HUES48 (cell line): ENCODE measurements around the gene CNTN4.

ENCODE experiments used
- H3K27ac ChIP-seq: one replicate; pipeline ENCODE4 v1.7.0; 2013; ENCODE audit warnings: low read depth, low read length, inconsistent platforms
- H3K27me3 ChIP-seq: 2 replicates; pipeline ENCODE4 v1.6.1; 2013; ENCODE audit warnings: mild to moderate bottlenecking, low read length; ENCODE audit not compliant: control insufficient read depth, insufficient read depth
- H3K36me3 ChIP-seq: 2 replicates; pipeline ENCODE4 v1.6.1; 2013; ENCODE audit warnings: low read length; ENCODE audit not compliant: control insufficient read depth, insufficient read depth
- H3K4me1 ChIP-seq: 2 replicates; pipeline ENCODE4 v1.6.1; 2013; ENCODE audit warnings: mild to moderate bottlenecking, low read length; ENCODE audit not compliant: control insufficient read depth, insufficient read depth
- H3K4me3 ChIP-seq: 2 replicates; pipeline ENCODE4 v1.5.1; 2013; ENCODE audit warnings: mild to moderate bottlenecking, low read depth, low read length
- H3K9ac ChIP-seq: 2 replicates; pipeline ENCODE4 v1.6.1; 2013; ENCODE audit warnings: mild to moderate bottlenecking, low read depth, low read length, moderate library complexity
- H3K9me3 ChIP-seq: 2 replicates; pipeline ENCODE4 v1.6.1; 2013; ENCODE audit warnings: low read length; ENCODE audit not compliant: control insufficient read depth, insufficient read depth

The CNTN4 gene

GRCh38 chr3:2948882-2949281 is 850.2 kb downstream of the CNTN4 start:
- no peak overlapping the region for H3K9ac ChIP-seq
- no peaks in the 10 kb centered on the region for H3K9me3 ChIP-seq
- H3K4me3 ChIP-seq, result no peak overlapping the region
- H3K36me3 ChIP-seq, result no peaks in the 10 kb centered on the region
- H3K4me1 ChIP-seq, result no peaks in the 10 kb centered on the region
- no peaks in the 10 kb centered on the region for H3K27me3 ChIP-seq
- H3K27ac ChIP-seq, result no peak overlapping the region

DNA sequence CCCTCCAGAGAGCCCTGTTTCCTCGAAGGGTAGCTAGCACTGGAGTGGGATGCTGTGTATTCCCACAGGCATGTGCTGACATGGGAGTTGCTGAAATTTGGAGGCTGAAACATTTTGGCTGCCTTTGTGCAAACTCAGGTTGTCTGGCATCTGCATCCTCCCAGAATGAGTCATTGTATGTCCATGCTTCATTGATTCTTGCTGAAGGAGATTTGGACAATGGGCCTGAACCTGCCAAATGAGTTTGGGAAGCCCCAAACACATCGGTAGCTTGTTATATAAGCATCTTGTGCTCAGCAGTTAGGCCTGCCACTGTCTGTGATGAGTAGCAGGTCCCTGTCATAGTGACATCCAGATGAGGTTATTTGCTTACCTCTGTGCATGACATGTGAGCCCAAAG is 851.5 kb downstream of the CNTN4 start:
- H3K27ac ChIP-seq, result no peak overlapping the region
- no peak overlapping the region for H3K4me3 ChIP-seq
- no peak overlapping the region for H3K9ac ChIP-seq
- H3K9me3 ChIP-seq, result no peaks in the 10 kb centered on the region
- no peaks in the 10 kb centered on the region for H3K36me3 ChIP-seq
- H3K27me3 ChIP-seq, result no peaks in the 10 kb centered on the region
- H3K4me1 ChIP-seq, result no peaks in the 10 kb centered on the region

DNA sequence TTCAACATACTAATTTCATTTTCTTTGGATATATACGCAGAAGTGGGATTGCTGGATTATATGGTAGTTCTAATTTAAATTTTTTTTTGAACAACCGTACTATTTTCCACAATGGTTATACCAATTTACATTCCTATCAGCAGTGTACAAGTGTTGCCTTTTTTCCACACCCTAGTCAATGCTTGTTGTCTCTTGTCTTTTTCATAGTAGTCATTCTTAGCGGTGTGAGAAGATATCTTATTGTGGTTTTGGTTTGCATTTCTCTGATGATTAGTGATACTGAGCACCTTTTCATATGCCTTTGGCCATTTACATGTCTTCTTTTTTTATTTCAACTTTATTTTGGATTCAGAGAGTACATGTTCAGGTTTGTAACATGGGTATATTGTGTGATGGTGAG is 858.4 kb downstream of the CNTN4 start:
- H3K4me1 ChIP-seq, result peaks cover 8% of the 10 kb centered on the region
- H3K27ac ChIP-seq, result no peak overlapping the region
- H3K9ac ChIP-seq, result no peak overlapping the region
- no peaks in the 10 kb centered on the region for H3K9me3 ChIP-seq
- no peaks in the 10 kb centered on the region for H3K27me3 ChIP-seq
- no peaks in the 10 kb centered on the region for H3K36me3 ChIP-seq
- no peak overlapping the region for H3K4me3 ChIP-seq

- Histone ChIP-seq H3K36me3 (no peaks in the 10 kb centered on the region), H3K9me3 (no peaks in the 10 kb centered on the region), H3K27ac (no peak overlapping the region), H3K4me3 (no peak overlapping the region), H3K27me3 (no peaks in the 10 kb centered on the region), H3K4me1 (peaks cover 18% of the 10 kb centered on the region), H3K9ac (no peak overlapping the region)
These were observed 859.9 kb downstream of the CNTN4 start for GRCh38 chr3:2958551-2958950.

- Histone ChIP-seq H3K36me3 (no peaks in the 10 kb centered on the region), H3K9me3 (no peaks in the 10 kb centered on the region), H3K27ac (no peak overlapping the region), H3K27me3 (no peaks in the 10 kb centered on the region), H3K4me3 (no peak overlapping the region), H3K9ac (no peak overlapping the region), H3K4me1 (peaks cover 18% of the 10 kb centered on the region)
These were observed 862.9 kb downstream of the CNTN4 start for GRCh38 chr3:2961576-2961975.

GRCh38 chr3:2967871-2968270 is 869.2 kb downstream of the CNTN4 start:
- Histone ChIP-seq H3K9me3 (no peaks in the 10 kb centered on the region), H3K4me1 (peaks cover 3% of the 10 kb centered on the region), H3K4me3 (no peak overlapping the region), H3K27me3 (no peaks in the 10 kb centered on the region), H3K9ac (no peak overlapping the region), H3K36me3 (no peaks in the 10 kb centered on the region), H3K27ac (no peak overlapping the region)

- H3K27ac ChIP-seq, result no peak overlapping the region
- H3K9me3 ChIP-seq, result no peaks in the 10 kb centered on the region
- H3K4me3 ChIP-seq, result no peak overlapping the region
- no peaks in the 10 kb centered on the region for H3K4me1 ChIP-seq
- H3K36me3 ChIP-seq, result no peaks in the 10 kb centered on the region
- no peak overlapping the region for H3K9ac ChIP-seq
- H3K27me3 ChIP-seq, result no peaks in the 10 kb centered on the region
These were observed 869.8 kb downstream of the CNTN4 start for GRCh38 chr3:2968475-2968874.

DNA sequence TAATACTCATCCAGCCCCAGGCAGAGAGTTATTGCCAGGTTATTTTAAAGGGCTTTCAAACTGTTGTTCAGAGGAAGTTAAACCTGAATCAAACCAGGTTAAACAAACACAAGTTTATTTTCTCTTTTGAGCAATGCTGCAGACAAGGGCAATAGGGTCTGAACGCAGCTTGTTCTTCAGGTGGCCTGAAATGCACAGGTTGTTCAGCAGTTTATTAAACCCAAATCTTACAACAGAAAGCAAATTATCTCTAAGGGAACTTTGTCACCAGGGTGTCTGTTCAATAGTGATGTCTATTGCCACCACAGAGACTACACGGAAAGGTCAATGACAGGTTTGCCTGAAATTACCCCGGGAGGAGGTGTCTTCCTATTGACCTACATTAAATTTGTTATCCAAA is 877.5 kb downstream of the CNTN4 start:
- H3K9me3 ChIP-seq, result no peaks in the 10 kb centered on the region
- H3K27ac ChIP-seq, result no peak overlapping the region
- H3K9ac ChIP-seq, result no peak overlapping the region
- H3K4me1 ChIP-seq, result peaks cover 27% of the 10 kb centered on the region
- H3K27me3 ChIP-seq, result no peaks in the 10 kb centered on the region
- no peaks in the 10 kb centered on the region for H3K36me3 ChIP-seq
- H3K4me3 ChIP-seq, result no peak overlapping the region

DNA sequence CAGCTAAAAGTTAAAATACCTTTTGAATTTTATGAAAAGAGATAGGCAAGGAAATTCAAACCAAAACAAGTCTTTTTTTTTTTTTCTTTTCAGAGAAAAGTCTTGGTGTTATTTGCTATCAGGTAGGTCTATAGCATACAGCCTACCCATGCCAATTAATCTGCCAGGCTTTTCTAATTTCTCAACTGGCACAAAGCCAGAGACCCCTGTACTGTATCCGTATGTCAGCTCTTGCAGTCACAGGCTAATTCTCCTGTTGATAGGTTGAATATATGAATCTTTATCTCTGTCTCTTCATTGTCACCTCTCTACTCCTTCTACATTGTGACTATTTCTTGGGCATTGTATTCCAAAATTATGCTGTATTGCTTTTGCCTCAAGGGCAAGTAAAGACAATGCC is 878.1 kb downstream of the CNTN4 start:
- no peak overlapping the region for H3K4me3 ChIP-seq
- no peak overlapping the region for H3K27ac ChIP-seq
- no peaks in the 10 kb centered on the region for H3K27me3 ChIP-seq
- H3K4me1 ChIP-seq, result peaks cover 27% of the 10 kb centered on the region
- no peaks in the 10 kb centered on the region for H3K9me3 ChIP-seq
- no peak overlapping the region for H3K9ac ChIP-seq
- H3K36me3 ChIP-seq, result no peaks in the 10 kb centered on the region

DNA sequence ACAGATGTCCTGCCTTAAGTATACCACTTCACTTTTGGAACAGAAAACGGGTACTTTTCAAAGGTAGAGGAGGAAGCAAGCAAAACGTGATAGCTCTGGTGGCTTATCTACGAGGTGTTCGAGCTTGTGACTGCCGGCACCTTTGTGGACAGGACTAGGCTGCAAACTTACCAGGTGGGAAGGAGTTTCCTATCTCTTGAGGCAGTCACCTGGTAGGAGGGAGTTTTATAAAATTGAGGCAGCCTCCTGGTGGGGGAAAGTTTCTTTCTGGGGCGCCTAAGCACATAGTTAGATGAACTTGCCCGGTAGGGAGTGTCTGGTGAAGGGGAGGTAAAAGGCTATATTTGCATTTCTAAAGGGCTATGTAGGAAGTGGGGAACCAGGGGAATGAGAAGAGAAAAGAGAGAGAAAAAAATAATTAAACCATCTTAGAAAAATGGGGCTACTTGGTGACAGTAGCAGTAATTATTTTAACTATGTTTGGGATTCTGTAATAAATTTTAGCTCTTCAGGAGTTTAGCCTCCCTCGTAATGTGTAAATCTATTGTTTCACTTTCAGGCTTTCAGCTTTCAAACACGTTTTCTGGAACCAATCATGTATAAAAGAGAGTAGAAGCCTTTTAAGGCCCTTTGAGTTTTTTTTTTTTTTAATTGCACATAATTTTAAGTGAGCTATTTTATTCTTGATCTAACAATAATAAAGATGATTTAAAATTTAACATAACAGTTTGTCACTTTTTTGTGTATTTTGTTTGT is 880.5 kb downstream of the CNTN4 start:
- Histone ChIP-seq H3K9me3 (no peaks in the 10 kb centered on the region), H3K36me3 (no peaks in the 10 kb centered on the region), H3K27me3 (no peaks in the 10 kb centered on the region), H3K9ac (no peak overlapping the region), H3K4me1 (peaks cover 27% of the 10 kb centered on the region), H3K27ac (peak overlapping the region; percentile 7), H3K4me3 (peak overlapping the region; percentile 17; the same call in 1 of the 2 replicates)

GRCh38 chr3:2984005-2984830 is 885.6 kb downstream of the CNTN4 start:
- Histone ChIP-seq H3K4me1 (peaks cover 16% of the 10 kb centered on the region), H3K4me3 (no peak overlapping the region), H3K27me3 (no peaks in the 10 kb centered on the region), H3K27ac (no peak overlapping the region), H3K9ac (no peak overlapping the region), H3K9me3 (no peaks in the 10 kb centered on the region), H3K36me3 (no peaks in the 10 kb centered on the region)
